Testis (tissue), 2 donors: ENCODE results near the gene MRGPRG.

Experiments used
- CTCF ChIP-seq, 3 experiments: fragments of 450-650 bp in 2 of 3; fragments of 200-600 bp in 1 of 3; sonication (generic) in 1 of 3; IDR thresholded peaks; one replicate each; pipeline ENCODE4 v1.5.1; 2016 to 2019; ENCODE audit warnings: antibody characterized with exemption in 3 of 3, mild to moderate bottlenecking in 2 of 3, moderate library complexity in 1 of 3
- POLR2A ChIP-seq: fragments of 450-650 bp; IDR thresholded peaks from one replicate; pipeline ENCODE4 v1.6.1; 2017; ENCODE audit warnings: antibody characterized with exemption, mild to moderate bottlenecking, moderate library complexity

GRCh38 chr11:3170044-3170755, 48.4 kb downstream of the MRGPRG start:
- no peak for TF ChIP-seq CTCF (IDR thresholded peaks at IDR 0.05)
- TF ChIP-seq POLR2A = no peak
